Medulla oblongata (tissue), 1 donor: Measurements from ENCODE around the gene LAMB2.
A peak's percentile ranks its signal among the peaks of the same experiment; 100 is the strongest.

Source experiments
- DNase-seq: peaks from one replicate; pipeline ENCODE4 v3.0.0-alpha.2; 2015; ENCODE audit errors: extremely low spot score

Gene LAMB2

DNA sequence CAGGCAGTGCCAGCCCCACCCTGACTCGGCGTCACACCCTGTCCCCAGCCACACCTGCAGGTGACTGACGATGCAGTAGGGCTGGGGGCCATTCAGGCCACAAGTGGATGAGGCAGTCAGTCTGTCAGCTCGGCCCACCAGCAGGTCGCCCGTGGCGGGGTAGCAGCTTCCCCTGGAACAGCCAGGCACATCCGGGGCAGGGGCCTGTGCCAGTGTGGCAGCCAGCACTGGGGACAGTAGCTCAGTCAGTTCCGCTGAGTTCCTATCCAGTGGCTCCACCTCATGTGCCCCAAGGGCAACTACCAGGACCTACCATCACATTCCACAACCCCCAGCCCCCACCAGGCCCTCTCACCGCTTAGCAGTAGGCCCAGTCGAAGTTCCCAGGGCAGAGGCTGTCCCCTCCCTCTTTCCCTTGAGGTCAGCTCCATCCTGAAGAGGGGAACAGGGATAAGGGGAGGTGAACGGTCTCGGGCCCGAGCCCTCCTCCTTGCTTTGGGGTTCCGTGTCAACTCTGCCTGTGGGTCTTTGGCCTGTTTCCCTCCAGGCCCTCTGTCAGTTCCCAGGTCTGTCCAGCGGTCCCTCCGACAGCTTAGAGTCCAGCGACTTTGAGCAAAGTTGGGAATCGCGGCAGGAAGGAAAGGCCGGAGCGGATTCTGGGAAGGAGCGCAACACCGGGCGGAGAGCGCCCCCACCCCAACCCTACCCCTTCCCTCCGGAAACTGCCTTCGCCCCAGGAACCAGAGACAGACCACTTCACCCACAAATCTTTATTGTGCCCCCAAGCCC, at the start of gene LAMB2:
LAMB2 (minus strand) TSS at position 614 of the 789 bp plus-strand sequence; CDS start at position 431, 183 bp downstream.
- peak; percentile 70 for DNase-seq

- no peak for DNase-seq
Observed at GRCh38 chr3:49181351-49181750, 48.5 kb upstream of the LAMB2 start.

GRCh38 chr3:49180116-49180515, 47.3 kb upstream of the LAMB2 start:
- no peak for DNase-seq

DNA sequence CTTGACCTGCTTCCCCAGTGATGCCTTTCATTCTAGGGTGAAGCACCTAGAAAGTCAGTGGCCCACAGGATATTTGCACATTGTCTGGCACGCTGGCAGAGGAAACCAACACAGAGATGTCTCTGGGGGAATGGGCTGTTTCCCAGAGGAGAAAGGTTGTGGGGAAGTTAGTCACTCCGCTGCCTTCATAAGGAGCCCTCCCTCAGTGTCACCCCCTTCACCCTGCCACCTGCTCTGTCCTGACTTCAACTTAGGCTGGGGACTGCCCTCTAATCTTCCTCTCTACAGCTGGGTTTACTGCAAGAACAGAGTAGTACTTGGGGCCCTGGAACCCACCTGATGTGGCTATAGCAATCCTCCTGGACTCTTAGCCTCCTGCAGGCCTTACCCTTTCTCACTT, 44.2 kb upstream of the LAMB2 start:
- no peak for DNase-seq

- no peak for DNase-seq
Observed at GRCh38 chr3:49175530-49175929, 42.7 kb upstream of the LAMB2 start.

GRCh38 chr3:49174397-49174985, 41.6 kb upstream of the LAMB2 start:
- no peak for DNase-seq

DNA sequence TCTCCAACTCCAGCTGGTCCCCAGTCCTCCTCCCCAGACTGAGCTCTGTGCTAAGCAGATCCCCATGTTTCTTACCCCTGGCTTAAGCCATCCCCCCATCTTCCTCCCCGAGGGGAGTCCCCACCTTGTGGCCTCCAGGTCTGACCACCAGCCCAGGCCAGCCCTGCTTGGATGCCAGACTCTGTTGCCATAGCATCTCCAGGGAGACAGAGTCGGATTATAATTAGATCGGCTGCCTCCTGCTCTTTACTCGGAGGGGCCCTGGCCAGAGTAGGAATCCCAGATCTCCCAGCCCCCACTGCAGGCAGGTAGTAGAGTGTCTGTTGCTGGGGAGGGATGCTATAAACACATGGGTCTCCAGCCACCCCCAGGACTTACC, 40.9 kb upstream of the LAMB2 start:
- DNase-seq, result no peak

- no peak for DNase-seq
Observed at GRCh38 chr3:49173116-49173791, 40.4 kb upstream of the LAMB2 start.

DNA sequence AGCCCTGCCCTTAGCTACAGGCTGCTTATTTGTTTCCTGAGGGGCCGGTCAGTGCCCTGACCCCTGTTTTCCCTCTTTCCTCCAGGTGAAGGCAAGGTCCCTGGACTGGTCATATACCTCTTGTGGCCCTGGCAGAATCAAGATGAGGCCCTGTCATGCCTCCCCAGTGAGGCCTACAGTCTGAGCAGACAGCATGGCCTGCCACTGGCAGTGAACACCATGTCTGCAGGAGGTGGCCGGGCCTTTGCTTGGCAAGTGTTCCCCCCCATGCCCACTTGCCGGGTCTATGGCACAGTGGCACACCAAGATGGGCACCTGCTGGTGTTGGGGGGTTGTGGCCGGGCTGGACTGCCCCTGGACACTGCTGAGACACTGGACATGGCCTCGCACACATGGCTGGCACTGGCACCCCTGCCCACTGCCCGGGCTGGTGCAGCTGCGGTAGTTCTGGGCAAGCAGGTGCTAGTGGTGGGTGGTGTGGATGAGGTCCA, 39.7 kb upstream of the LAMB2 start:
- DNase-seq, result no peak

GRCh38 chr3:49171775-49172500, 39.1 kb upstream of the LAMB2 start:
- DNase-seq, result no peak

DNA sequence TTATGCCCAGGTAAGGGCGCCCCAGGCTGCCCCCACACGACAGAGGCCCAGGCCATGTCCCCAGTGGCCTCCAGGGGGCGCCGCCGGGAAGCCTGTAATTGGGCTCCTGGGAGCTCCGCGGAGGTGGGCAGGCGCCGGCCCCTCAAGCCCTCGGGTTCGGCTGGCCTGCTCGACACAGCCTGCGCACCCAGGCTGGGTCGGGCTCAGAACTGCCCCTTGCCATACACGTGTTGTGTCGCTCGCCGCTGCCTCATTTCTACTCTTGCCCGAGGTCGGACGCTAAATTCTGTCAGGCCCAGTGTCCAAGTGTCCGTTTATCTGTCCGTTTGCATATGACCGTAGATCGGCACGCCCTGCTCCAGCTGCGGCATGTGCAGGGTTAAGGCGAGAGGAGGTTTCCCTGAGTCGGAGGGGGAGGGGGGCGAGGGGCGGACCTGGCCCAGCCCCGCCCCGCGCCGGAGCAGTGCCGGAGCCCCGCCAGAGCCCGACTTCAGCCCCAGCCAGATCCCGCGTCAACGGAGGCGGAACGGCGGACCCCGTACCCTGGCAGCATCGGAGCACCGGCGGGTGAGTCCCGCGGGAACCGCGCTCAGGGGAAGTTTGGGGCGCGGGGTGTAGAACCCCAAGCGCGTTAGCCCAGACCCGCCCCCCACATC, 38.4 kb upstream of the LAMB2 start, which contains the start of gene KLHDC8B:
KLHDC8B (plus strand) TSS at position 480 of the 656 bp plus-strand sequence. CDS start 1,172 bp downstream, outside the sequence.
- DNase-seq, result peak; percentile 76

GRCh38 chr3:49170744-49171118, 37.9 kb upstream of the LAMB2 start:
- no peak for DNase-seq

DNA sequence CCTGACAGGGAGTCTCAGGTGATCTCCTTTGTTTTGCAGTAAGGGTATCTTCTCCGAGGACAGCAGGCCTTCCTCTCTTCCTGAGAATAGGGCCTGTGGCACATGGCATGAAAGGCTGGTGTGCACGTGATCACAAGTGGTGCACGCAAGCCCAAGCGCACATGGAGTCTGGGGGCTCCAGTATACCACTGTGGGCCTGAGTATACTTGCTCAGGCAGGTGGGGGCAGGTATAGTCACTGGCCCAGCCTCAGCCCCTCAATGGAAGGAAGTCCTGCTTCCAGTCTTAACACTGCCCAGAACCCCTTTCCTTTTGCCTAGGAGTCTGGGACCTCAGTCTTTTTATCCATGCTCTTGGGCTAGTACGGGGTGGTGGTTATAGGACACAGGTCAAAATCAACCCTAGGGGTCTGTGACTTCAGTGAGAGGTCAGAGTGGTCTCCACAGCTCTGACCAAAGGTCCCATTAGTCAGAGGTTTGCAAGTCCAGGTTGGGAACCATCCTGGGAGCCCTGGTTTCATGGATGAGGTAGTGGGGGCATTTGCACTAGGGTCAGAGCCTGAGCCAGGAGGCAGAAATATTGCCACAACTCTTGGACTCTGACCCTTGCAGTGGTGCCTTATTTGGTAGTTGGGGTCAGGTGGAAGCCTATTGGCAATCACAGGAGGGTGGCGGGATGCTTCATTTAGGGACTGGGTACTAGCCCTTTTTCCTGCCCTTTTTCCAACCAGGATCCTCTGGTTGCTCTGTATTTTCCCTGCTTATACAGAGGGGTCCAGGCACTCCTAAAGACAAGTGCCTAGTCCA, 34.1 kb upstream of the LAMB2 start:
- no peak for DNase-seq

- DNase-seq, result peak; percentile 65
Observed at GRCh38 chr3:49165771-49166751, 33.2 kb upstream of the LAMB2 start, which contains the start of gene CCDC71. Gene CCDC71, minus strand, starts transcription at chr3:49166331. Its CDS starts 2,123 bp downstream, at chr3:49164208.

- DNase-seq, result no peak
Observed at GRCh38 chr3:49164983-49165720, 32.3 kb upstream of the LAMB2 start.

GRCh38 chr3:49163609-49164008, 30.8 kb upstream of the LAMB2 start:
- no peak for DNase-seq

DNA sequence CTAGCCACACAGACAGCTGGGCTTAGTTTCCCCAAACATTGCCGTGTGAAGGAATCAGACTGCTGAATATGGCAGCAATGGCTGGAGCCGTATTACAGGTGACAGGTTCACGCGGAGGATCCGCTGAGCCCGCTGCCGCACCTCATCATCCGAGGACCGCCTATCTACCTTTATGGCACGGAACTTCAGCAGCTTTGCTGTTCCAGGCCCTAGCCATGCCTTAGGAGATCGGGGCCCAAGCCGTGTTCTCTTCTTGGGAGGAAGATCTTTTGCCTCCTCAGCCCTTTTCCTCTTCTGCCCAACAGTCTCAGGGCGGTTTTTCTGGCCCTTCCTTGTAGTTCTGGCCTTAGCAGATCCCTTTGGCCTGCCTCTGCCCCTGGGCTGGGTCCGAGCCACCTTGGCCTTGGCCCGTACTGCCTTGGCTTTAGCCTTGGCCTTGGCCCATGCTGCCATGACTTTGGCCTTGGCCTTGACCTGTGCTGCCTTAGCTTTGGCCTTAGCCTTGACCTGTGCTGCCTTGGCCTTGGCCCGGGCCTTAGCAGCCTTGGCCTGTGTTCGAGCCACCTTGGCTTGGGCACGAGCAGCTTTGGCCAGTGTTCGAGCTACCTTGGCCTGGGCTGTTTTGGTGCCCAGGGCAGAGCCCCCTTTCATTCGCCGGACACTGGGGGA, 30.0 kb upstream of the LAMB2 start:
- DNase-seq, result no peak
